Measurements from ENCODE around the gene GLCCI1.

The GLCCI1 gene

DNA sequence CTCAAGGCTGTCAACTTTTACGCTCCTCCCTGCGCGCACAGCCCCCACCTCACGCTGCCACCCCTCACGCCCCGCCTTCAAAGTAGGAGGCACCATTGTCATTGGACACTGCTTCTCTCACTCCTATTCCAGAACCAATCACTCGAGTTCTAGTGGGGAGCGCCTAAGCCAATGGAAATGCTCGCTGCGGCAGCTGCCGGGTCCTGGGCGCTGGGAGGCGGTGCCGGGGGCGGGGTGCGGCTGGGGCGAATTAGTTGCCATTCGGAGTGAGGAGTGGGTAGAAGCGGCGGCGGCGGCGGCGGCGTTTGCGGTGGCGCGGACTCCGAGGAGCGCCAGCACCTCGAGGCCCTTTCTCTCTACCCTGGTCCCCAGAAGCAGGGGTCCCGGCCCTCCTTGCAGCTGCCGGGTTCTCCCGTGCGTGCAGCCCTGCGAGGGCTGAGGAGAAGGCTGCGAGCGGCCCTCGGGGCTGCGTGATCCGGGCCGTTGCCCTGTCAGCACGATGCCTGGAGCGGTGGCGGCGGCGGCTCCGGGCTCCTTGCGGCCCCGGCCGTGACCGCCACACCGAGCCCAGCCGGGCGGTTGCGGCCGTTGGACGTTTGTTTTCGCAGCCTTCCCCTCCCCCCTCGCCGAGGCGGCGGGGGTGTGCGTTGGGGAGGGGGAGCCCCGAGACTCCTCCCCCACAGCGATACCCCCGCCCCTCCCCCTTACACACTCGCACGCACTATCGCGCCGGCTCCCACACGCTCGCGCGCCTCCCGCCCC, at the start of gene GLCCI1:
Gene GLCCI1, plus strand, starts transcription at position 253 of the 762 bp plus-strand sequence. CDS start 555 bp downstream, outside the sequence.
- DNase-seq, result peak; percentile 97

DNA sequence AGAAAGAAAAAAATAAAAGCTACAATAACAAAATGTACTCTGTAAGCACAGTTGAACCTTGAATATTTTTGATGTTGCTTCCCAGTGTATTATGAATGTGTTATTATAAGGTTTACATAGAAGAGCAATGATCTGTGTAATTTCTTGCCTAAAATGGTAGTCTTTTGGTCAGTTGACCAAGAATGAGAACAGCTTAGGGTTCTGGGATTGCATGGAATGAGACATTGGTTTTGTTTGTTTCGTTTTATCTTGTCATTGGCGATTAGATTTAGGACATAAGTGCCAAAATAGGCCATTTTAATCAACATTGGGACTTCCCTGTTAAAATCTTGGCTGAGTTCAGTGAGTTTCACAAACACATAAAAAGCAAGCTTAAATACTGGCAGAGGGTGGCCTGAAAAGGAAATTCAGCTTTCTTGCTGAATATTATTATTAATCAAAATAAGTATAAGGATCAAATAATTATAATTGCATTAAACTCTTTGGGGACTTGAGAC, 49.1 kb upstream of the GLCCI1 start:
- DNase-seq, result no peak

DNA sequence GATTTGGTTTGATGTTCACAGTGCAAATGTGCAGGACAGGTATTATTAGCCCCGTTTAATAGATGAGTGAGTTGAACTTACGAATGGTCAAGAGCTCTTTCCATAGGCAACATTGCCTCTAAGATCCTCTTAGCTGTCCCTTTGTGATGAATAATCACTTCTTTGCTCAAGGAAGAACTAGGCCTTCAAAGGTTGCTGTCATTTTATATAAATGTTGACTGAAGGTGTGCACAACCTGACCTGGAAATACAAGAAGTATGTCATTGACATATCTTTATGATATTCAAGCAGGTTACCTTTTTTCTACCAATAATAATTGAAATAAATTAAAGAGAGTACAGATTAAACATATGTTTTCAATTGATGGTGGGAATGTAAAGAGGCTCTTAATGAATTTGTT, 48.5 kb upstream of the GLCCI1 start:
- DNase-seq, result no peak

DNA sequence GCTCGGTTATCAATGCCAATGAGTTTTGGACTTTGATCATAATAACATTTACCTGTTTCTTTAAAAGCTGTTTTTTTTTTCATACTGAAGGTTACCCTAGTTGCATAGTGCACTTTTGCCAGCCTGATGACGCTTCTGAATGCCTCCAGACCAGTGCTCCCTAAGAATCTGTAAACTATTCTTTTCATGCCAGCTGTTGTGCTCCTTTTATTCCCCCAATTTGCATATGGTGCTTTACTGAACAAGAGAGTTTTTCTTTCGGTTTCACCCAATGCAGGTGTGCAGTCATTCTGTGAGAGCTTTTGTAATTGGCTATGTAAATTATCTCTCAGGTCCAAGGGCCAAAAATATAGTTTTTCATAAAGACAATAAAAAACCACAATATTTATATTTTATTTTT, 48.1 kb upstream of the GLCCI1 start:
- DNase-seq, result peak; percentile 17

DNA sequence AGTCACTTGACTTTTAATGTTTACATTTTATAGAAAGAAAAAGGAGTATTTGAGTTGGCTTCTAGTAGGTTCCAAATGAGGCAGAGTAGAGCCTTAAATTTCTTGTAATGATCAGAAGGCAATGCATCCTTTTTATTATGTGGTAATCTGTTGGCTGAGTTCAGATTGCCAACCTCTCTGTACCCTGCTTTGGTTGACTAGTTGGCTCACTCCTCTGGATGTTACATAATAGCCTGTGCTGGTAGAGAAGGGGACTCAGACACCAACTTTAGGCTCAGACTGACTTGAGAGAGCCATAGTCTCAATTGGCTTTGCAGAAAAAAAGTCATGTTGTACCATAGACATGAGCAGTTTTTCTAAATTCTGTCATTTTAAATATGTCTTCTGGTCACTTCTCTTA, 46.8 kb upstream of the GLCCI1 start:
- DNase-seq, result no peak

DNA sequence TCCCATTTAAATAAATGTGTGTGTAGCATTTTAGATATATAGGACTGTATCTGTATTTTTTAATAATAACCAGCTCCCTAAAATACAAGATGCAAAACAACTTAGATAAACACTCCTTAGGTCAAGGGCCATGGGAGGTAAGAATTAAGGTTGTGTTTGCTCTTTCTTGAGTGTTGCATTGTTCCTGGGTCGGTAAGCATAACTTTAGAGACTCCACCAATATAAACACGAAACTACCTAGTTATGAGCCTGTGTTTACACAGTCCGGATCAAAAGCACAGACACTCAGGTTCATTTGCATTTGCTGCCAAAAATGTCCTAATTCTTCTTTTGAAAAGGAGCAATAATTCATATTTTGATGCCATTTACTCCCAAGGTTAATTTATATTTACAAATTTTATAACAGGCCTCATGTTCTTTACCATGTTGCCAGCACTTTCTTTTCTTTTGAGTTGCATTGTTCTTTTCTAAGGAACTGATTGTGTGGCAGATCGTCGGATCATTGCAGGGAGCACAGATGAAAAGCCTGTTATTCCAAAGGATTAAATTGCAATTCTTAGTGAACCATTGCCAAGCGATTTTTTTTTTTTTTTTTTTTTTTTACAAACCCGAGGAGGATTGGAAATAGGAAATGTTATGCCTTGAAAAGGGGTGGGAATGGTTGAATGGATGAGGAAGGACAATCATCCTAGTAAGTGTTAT, 45.8 kb upstream of the GLCCI1 start:
- DNase-seq, result no peak

DNA sequence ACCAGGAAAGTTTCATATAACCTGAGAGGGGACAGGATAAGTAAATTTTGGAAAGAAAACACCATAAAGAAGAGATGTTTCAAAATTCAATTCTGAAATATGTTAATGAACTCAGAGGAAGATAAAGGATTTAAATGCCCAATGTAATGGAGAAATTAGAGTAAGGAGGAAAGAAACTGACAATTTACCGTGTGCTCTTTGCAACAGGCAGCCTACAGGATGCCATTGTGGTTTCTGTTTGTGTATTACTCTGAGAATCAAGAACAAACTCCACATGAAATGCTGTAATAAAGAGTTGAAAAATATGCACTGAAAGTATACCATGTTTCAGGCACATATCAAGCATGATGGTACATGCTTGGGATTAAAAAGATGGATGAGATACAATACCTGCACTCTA, 44.8 kb upstream of the GLCCI1 start:
- no peak for DNase-seq

DNA sequence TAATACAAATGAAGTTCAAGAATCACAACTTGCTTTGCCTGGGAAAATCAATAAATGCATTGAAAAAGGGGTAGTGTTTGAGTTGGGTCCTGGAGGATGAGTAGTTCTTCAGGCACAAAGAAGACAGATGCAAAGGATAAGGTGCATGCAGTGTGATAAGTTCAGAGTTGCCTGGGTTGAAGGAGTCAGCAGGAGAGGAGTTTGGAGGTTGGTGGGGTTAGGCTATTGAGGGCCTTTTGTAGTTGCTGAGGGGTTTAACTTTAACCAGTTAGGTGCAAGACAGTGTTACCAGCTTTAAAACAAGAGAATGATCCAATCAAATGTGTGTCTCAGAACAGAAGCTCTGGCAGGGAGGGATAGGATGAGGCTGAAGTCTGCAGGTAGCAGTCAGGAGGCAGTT, 44.3 kb upstream of the GLCCI1 start:
- no peak for DNase-seq

DNA sequence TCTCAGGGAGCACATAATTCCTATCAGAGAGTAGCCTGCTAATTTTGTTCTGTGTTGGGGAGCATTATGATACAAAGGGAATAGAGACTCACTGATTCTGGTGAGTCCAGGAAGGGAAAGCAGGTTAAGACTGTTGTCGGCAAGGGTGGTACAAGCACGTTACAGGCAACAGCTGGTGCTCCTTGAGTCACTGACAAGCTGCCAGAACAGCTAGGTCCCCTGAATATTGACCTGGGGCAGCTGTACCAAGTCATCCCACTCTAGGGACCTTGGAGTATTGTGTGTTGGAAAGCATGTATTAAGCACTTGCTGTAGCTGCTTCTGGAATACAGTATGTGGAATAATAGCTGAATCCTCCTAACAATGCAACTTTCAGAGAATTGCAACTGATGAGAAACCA, 37.0 kb upstream of the GLCCI1 start:
- DNase-seq, result no peak

DNA sequence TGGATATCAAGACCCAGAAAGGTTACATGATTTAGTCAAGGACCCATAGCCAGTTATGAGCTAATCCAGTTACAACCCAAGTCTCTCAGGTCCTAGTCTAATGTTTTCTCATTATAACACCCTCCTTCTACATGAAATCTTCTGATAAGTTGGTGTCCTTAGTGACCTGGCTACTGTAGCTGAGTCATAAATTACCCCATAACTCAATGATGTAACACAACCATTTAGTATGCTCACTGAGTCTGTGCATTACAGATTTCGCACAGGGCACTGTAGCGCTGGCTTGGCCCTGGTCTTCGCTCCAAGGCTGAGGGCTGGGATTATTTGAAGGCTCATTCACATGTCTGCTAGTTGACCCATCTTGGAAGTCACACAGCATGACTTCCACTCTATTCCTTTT, 36.0 kb upstream of the GLCCI1 start:
- no peak for DNase-seq

DNA sequence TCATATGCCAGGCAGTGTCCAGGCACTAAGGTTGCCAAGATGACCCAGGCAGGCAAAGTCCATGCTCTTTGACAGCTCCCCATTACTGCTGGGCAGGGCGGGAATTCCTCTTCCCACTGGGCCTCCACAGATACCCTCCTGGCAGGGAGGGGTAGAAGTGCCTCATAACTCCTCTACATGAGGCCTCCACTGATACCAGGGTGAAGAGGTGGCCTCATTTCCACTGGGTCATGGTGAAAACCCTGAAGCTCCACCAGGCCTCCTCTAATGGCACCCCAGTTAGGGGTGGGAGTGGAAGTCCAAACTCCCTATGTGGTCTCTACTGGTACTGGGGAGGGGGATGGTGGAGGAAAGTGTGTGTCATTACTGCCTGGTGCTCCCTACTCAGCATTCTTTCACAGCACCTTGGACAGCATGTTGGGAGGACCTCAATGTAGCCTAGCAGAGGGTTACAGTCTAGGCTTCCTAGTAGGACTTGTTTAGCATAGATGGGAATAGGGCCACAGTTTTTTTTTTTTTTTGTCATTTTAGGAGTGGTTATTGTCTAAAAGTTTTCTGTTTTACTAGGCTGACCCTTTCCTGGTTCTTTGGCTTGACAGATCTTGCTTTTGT, 34.6 kb upstream of the GLCCI1 start:
- no peak for DNase-seq

DNA sequence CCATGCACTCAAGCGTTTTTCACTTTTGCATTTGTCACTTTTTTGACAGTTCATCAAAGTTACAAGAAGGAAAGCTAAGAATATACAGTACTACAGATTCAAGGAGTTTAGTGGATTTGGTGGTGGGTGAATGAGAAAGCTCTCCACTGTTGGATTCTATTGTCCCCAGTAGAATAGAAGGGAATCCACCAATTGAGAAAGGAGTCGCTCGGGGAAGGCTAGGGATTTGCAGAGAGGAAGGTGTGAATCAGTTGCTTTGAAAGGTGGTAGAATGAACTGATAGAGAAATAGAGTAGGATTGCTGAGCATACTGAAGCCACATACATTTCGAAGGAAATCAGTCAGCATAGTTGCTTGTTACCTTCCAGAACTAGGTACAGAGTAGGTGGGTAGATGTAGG, 33.7 kb upstream of the GLCCI1 start:
- no peak for DNase-seq

DNA sequence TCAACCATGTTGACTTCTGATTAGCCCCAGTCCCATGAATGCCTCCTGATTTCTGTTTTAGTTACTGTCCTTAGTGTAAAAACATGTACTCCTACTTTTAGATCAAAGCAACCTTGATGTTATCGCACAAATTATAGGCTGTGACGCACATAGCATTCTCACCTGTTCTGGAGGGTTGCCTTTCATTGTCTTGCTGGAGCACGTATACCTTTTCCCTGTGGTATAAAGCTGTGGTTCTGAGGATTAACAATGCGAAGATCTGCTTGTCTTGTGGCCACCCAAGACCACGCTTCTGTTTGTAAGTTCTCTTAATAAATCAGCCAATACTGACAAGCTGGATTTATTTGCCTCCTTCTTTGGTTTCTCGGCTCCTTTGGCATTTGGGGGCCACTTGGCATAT, 30.1 kb upstream of the GLCCI1 start:
- no peak for DNase-seq

DNA sequence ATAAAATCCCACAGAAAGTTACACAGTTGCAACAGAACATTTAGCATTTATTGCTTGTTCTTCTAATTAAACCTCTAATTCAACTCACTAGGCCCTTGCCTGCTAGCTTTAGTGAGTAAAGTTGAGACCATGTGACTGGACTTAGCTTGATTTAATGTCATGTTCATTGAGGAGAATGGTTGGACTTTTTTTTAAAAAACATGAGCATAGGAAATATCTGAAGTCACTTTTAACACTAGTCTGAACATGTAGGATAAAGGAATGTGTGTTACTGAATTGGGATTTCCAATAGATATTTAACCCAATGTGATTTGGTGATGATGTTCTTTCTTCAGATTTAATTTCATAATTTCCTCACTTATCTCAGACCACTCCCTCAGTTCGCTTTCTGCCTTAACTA, 24.6 kb upstream of the GLCCI1 start:
- no peak for DNase-seq

DNA sequence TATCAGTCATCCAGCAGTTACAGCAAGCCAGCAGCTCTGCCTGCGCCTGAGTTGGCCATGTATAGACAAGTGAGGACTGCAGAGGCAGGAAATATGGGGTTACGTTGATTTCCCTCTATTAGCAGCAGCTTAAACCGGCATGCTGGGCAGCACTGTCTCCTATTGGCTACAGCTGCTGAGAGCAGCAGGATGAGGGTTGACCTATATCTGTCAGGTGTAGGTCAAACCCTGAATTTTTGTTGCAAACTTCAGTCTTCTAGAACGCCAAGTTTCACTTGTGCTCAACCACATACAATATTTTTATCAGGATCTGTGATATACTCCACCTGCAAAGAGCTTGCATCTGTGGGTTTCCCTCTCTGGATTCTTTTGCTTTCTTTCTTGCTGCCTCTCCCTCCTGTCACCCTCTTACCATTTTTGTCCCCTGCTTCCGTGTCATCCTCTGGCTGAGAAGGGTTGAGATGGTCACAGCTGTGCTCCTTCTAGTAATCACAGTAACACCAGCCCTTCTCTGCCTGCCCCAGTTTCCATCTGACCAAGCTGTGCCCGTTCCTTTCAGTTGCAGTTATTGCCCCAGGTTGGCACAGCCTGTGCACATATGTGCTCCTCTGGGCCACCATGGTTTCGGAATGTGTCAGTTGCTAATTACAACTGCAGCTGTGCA, 23.8 kb upstream of the GLCCI1 start:
- peak; percentile 57 for DNase-seq

DNA sequence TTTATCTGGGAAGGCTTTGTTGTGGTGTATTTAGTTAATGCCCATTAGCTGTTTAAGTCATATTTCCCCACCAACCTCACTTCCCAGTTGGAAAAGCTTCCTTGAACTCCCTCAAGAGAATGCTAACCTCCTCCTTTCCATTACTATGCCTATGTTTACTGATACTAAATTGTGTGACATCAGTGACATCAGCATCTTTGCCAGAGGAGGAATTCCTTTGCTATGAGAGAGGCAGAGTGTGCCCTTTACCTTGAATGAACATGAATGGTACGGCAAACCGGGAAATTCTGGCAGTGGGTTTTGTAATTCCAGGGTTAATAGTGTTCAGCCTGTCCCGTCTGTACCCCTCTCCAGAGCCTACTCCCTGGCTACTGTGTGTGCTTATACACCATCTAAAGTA, 22.1 kb upstream of the GLCCI1 start:
- DNase-seq, result no peak

DNA sequence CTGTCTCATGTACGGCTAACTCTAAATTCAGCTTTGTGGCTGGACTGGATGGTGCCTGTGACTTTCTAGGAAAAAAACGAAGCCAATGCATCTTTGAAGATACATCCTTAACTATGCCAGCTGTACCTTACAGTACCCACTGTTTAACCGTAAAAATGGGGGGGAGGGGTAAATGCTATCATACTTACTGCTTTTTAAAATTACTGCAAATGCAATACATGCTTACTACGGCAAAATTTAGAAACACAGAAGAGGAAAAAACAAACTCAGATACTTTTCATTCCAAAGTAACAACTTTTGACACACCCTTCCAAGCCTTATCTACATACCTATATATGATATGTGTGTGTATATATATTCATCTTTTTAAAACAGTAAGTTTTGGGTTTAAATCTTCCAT, 20.4 kb upstream of the GLCCI1 start:
- DNase-seq, result no peak

DNA sequence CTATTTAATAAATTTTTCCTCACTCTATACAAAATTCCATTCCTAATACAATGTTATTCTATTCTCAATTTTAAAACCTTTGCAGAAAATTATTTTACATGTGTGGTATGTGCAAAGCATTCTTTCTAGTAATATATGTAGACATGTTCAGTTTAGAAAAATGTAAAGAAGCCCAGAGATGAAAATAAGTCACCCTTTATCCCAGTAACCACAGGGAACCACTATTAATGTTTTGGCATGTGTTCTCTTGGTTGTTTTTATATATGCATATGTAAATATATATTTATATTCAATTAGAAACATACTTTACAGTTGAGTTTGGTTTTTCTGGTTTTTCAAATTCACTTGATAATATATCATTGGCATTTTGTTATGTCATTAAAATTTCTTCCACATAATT, 14.8 kb upstream of the GLCCI1 start:
- DNase-seq, result no peak

DNA sequence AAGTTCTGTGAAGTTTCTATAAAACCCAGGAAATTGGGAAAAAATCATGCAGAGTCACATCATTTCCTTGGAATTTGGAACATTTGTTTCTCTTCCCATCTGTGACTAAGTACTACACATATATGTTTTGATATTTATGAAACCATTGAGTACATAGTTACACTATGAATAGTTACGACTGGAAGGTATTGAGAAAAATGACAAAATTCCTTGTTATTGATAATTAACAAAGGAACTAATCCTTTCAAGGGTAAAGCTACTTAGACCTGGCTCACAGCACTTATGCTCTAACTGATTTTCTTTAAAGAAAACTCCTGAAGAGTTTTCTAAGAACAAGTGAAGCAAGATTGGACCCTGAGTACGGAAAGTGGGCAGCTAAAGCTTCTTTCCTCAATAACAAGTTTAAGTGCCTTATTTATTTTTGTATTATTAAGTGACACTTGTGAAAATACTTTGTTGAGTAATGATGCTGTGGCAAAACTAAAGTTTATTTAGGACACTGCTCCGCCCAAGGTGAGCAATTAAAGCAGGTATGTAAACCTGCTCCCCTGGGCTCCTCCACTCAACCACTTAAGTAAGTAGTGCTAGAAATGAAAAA, 12.0 kb upstream of the GLCCI1 start:
- no peak for DNase-seq

DNA sequence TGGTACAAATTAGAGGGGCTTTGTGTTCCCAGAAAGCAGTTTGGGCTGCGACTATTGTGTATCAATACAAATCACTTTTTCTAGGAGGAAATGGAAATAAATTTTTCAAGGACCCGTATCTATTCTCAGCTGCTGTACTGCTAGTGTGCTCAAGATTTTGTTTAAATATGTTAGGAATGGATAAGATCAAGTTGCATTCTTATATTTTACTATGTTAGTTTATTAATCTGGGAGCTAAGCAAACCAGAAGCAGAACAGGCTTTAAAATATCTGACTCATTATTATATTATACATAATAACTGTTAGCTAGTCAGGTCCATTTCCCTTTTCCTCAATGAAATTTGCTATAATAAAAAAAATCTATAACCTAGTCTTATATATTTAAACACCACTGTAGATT, 11.1 kb upstream of the GLCCI1 start:
- DNase-seq, result no peak

DNA sequence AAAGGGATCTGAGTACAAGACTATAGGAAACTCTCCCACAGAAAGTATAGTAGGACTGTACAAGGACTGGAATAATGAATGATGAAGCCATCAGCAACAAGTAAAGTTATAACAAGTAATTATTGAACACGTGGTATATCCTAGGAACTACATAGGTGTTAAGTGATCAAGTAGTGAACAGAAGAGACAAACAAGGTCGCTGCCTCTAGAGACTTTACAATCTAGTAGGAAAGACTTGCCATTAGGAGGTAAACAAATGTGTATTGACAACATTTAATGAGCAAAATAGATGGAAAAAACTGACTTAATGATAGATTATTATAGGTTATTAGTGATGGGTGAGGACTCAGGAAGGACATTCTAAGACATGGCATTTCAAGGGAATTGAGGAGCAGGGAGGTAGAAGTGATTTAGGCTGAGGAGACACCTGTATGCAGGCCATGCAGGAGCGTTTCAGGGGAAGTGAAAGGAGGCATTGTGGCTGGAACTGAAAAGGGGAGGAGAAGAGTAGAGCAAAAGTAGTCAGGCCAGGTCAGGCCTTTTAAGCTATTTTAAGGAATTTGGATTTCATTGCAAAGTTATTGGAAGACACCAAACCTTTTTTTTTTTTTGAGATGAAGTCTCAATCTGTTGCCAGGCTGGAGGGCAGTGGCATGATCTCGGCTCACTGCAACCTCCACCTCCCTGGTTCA, 8.5 kb upstream of the GLCCI1 start:
- no peak for DNase-seq

DNA sequence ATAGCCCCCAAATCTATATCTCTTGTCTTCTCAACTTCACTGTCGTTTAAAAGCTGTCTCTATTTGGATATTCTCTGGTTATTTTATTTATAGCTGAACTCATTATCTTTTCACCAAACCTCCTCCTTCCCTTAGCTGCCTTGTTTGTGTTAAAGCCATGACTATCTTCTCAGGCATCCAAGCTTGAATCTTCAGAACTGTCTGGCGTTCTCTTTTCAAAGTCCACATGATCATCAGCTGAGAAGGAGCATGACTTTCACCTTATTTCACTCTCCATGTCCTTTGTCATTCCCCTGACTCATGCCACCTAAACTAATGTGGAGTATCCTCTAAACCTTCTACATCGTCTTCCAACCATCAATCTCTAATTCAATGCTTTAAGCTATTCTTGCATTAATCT, 5.7 kb upstream of the GLCCI1 start:
- DNase-seq, result no peak

DNA sequence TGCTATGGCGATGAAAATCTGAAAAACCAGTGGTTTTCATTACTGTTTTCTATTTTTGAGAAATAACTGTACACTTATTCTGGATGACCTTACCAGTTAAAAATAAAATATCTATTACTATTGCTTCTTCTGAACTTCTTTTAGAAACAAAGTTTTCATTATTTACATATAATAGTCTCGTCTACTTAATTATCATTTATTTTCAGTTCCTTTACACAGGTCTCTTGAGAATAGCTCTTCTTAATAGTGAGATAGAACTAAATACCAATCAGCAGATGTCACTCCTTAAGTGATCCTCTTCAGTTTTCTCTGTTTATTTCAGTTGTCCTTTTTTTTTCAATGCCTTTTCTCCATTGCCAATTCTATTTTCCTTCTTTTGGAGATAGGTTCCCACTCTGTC, 4.3 kb upstream of the GLCCI1 start:
- no peak for DNase-seq

Data from stimulated activated CD4-positive, alpha-beta T cell treated with anti-CD3 and anti-CD28 coated beads, Interleukin-4, amount 100 ng/mL, for 24 hours (primary cell).